Mesothelial cell of epicardium (in vitro differentiated cells): ENCODE measurements around the gene NUBPL. TPM values are rescaled to one million over a fixed set of nuclear protein-coding genes. Genes with fewer than 3 reads are reported as not detected.

Source experiments
- DNase-seq, 2 experiments: peaks; one replicate each; pipeline ENCODE4 v3.0.0; 2021; ENCODE audit warnings: low spot score in 2 of 2; ENCODE audit not compliant: unreplicated experiment in 2 of 2
- H3K27ac Mint-ChIP-seq: 2 replicates; pipeline ENCODE4 v1.8.0; 2021; ENCODE audit warnings: mixed read lengths
- H3K27me3 Mint-ChIP-seq: 2 replicates; pipeline ENCODE4 v1.8.0; 2021; ENCODE audit warnings: low read depth, mixed read lengths
- H3K36me3 Mint-ChIP-seq: 2 replicates; pipeline ENCODE4 v1.8.0; 2021; ENCODE audit warnings: mixed read lengths
- H3K4me1 Mint-ChIP-seq: 2 replicates; pipeline ENCODE4 v1.8.0; 2021; ENCODE audit warnings: mixed read lengths
- H3K4me3 Mint-ChIP-seq: 2 replicates; pipeline ENCODE4 v1.8.0; 2021; ENCODE audit warnings: mild to moderate bottlenecking, moderate library complexity, mixed read lengths
- H3K9me3 Mint-ChIP-seq: 2 replicates; pipeline ENCODE4 v1.8.0; 2021; ENCODE audit warnings: mixed read lengths
- total RNA-seq: library from RNA; stranded (reverse); gene quantifications from 3 replicates; pipeline ENCODE4 v1.2.1, GENCODE V29; 2021
- TF ChIP-seq, protein P1 (sequence below): fragments of 200-600 bp; sonication (generic); IDR thresholded peaks from one replicate; pipeline ENCODE4 v1.5.0; 2021; ENCODE audit warnings: antibody characterized with exemption; ENCODE audit not compliant: unreplicated experiment

Gene NUBPL
- total RNA-seq, 1 donor from 2014 or later = 19.7 TPM

DNA sequence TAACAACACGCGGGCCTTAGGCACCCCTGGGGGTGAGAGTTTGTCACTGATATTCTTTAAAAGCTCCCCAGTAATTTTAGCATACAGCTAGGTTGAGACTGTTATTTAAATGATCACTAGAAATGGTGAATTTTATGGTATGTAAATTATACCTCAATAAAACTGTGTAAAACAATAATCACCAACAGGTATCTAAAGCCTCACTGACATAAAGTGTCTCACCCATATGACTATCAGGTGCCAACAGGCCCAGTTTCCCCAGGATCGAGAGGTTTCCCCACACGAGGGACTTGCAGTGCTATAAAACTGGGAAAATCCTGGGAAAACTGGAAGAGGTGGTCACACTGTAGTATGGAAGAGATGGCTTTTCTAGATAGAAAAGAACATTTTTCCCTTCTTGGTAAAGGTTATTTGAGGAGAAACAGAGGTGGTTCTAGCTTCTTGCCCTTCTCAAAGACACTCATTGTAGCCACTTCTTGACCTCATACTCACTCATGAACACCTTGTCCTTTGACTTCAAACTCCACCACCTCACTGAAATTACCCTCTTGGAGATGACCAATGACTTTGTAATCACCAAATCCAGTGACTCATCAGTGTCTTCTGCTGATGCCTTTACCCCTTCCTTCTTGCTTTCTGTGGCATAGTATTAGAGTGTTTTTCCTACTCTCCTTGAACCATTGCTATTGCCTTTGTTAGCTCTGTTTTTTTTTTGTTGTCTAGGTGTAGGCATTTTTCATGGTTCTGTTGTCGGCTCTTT is 24.8 kb upstream of the NUBPL start:
- DNase-seq = no peak
- TF ChIP-seq, protein P1, sequence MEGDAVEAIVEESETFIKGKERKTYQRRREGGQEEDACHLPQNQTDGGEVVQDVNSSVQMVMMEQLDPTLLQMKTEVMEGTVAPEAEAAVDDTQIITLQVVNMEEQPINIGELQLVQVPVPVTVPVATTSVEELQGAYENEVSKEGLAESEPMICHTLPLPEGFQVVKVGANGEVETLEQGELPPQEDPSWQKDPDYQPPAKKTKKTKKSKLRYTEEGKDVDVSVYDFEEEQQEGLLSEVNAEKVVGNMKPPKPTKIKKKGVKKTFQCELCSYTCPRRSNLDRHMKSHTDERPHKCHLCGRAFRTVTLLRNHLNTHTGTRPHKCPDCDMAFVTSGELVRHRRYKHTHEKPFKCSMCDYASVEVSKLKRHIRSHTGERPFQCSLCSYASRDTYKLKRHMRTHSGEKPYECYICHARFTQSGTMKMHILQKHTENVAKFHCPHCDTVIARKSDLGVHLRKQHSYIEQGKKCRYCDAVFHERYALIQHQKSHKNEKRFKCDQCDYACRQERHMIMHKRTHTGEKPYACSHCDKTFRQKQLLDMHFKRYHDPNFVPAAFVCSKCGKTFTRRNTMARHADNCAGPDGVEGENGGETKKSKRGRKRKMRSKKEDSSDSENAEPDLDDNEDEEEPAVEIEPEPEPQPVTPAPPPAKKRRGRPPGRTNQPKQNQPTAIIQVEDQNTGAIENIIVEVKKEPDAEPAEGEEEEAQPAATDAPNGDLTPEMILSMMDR = no peak
- no peaks in the 10 kb centered on the region for H3K36me3 Mint-ChIP-seq
- H3K4me1 Mint-ChIP-seq = no peaks in the 10 kb centered on the region
- H3K4me3 Mint-ChIP-seq = no peak overlapping the region
- H3K27me3 Mint-ChIP-seq = peaks cover 24% of the 10 kb centered on the region
- H3K9me3 Mint-ChIP-seq = peaks cover 3% of the 10 kb centered on the region
- H3K27ac Mint-ChIP-seq = no peak overlapping the region

DNA sequence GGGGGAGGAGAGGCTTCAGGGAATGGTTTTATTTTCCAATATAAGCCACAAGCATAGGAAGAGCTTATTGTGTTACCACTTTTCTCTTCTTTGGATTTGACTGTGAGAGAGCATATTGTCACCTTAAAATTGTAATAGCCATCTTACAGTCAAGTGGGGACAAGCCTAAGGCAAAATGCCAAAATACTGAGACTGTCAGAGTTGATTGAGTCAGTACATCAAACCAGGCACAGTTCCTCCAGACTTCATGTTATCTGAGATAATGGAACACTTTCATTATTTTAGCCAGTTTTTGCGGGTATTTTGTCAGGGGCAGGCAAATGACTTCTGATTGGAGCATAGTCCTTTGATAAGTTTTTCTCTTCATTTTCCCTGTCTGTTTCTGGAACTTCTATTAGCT is 19.5 kb upstream of the NUBPL start:
- DNase-seq = no peak
- H3K4me1 Mint-ChIP-seq = peaks cover 8% of the 10 kb centered on the region
- H3K27me3 Mint-ChIP-seq = peaks cover 17% of the 10 kb centered on the region
- no peaks in the 10 kb centered on the region for H3K9me3 Mint-ChIP-seq
- TF ChIP-seq, protein P1 = no peak
- H3K27ac Mint-ChIP-seq = no peak overlapping the region
- no peaks in the 10 kb centered on the region for H3K36me3 Mint-ChIP-seq
- no peak overlapping the region for H3K4me3 Mint-ChIP-seq

DNA sequence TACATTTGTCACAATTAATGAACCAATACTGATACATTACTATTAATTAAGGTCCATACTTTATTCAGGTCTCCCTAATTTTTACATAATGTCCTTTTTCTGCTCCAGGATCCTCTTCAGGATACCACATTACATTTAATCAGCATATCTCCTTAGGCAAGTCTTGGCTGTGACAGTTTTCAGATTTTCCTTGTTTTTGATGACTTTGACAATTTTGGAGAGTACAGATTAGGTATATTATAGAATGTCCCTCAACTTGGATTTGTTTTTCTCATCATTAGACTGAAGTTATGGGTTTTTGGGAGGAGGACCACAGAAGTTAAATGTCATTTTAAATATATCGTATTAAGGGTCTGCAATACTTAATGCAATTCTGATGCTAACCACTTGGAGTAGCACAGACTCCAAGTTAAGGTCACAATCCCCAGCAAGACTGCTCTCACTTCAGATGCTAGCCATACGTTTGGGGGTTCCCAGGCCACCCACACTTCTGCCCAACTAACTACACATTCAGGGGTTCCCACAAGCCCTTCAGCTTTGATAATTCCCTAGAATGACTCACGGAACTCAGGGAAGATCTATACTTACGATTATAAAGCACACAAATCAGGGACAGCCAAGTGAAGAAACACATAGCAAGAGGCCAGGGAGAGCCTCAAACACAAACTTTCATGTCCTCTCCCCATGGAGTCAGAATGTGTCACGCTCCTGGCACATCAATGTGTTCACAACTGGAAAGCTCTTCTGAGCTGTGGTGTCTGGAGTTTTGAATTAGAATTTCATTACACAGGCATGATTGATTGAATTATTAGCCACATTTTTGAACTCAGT is 17.0 kb upstream of the NUBPL start:
- Mint-ChIP-seq H3K36me3 (no peaks in the 10 kb centered on the region), H3K9me3 (peaks cover 11% of the 10 kb centered on the region), H3K27ac (no peak overlapping the region), H3K4me3 (no peak overlapping the region), H3K4me1 (peaks cover 8% of the 10 kb centered on the region), H3K27me3 (peaks cover 7% of the 10 kb centered on the region)
- no peak for DNase-seq
- TF ChIP-seq, protein P1 = peak; percentile 6

GRCh38 chr14:31544816-31545215 is 16.4 kb upstream of the NUBPL start:
- no peak overlapping the region for H3K4me3 Mint-ChIP-seq
- TF ChIP-seq, protein P1 = no peak
- DNase-seq = no peak
- H3K36me3 Mint-ChIP-seq = no peaks in the 10 kb centered on the region
- H3K27me3 Mint-ChIP-seq = peaks cover 14% of the 10 kb centered on the region
- no peak overlapping the region for H3K27ac Mint-ChIP-seq
- H3K4me1 Mint-ChIP-seq = peaks cover 8% of the 10 kb centered on the region
- peaks cover 16% of the 10 kb centered on the region for H3K9me3 Mint-ChIP-seq

DNA sequence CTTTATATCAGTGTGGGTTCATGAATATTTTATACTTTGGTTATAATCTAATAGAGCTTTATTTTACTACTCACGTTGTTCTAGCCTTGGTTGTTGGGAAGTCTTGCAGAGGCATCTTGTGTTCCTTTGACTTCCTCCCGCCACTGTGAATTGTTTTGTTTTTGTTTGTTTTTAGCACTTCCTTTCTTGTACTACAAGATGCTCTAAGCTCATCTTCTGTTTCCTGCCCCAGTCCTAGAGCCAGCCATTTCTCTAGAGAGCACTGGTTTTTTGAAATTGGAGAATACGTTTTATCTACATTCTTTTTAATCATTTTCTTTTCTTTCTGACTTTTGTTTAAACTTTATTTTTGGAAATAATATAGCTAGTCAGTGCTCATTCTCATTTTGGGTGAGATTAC is 15.9 kb upstream of the NUBPL start:
- H3K36me3 Mint-ChIP-seq = no peaks in the 10 kb centered on the region
- peaks cover 19% of the 10 kb centered on the region for H3K27me3 Mint-ChIP-seq

More for the DNA sequence above, 15.9 kb upstream of the NUBPL start:
- H3K4me1 Mint-ChIP-seq = peaks cover 8% of the 10 kb centered on the region
- TF ChIP-seq, protein P1 = no peak
- DNase-seq = no peak
- peaks cover 16% of the 10 kb centered on the region for H3K9me3 Mint-ChIP-seq
- no peak overlapping the region for H3K27ac Mint-ChIP-seq
- H3K4me3 Mint-ChIP-seq = no peak overlapping the region
